Stimulated activated CD8-positive, alpha-beta memory T cell treated with anti-CD3 and anti-CD28 coated beads, Interleukin-12 subunit alpha, Interleukin-12 subunit beta, amount 100 ng/mL, for 24 hours (primary cell): Measurements from ENCODE around the gene MOGAT2.
"Not testable (repeated sequence)": the region's sequence is repeated elsewhere in the genome, so short reads cannot be mapped to it uniquely, and the experiment has no call there.

Source experiments
- DNase-seq: peaks from one replicate; pipeline ENCODE4 v3.0.0-alpha.2; 2020; ENCODE audit errors: extremely low read depth

The MOGAT2 gene

DNA sequence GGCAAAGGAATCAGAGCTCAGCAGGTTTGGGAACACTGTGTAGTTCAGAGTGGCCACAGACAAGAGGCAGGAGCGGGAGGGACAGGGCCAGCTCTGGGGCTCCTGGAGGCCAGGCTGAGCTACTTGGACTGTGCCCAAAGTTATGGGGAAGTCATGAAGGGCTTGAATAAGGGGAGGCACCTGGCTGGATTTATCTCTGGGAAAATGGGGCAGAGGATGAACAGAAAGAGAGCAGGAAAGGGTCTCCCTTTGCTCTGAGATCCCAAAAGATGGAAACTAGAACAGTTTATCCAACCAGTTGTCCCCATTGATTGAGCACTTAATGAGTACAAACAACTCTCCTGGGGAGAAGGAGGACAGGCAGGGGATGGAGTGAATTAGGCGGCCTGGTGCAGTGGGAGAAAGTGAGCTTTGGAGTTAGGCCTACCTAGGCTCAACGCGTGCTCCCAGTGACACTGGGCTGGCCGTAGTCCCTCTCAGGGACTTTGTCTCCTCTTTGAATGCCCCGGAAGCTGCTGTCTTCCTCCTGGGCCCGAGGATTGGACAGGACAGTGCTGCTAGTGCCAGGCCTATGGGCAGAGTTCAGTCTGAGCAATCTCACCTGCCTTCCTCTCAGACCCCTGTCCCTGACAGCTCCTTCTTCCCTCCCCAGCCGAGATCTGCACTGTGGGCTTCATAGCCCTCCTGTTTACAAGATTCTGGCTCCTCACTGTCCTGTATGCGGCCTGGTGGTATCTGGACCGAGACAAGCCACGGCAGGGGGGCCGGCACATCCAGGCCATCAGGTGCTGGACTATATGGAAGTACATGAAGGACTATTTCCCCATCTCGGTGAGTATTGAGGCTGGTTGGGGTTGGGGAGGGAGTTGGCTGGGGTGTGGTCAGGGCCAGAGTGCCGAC, 2.0 kb downstream of the MOGAT2 start:
- no peak for DNase-seq

- DNase-seq: no peak
Observed at GRCh38 chr11:75720639-75721038, 3.0 kb downstream of the MOGAT2 start.

DNA sequence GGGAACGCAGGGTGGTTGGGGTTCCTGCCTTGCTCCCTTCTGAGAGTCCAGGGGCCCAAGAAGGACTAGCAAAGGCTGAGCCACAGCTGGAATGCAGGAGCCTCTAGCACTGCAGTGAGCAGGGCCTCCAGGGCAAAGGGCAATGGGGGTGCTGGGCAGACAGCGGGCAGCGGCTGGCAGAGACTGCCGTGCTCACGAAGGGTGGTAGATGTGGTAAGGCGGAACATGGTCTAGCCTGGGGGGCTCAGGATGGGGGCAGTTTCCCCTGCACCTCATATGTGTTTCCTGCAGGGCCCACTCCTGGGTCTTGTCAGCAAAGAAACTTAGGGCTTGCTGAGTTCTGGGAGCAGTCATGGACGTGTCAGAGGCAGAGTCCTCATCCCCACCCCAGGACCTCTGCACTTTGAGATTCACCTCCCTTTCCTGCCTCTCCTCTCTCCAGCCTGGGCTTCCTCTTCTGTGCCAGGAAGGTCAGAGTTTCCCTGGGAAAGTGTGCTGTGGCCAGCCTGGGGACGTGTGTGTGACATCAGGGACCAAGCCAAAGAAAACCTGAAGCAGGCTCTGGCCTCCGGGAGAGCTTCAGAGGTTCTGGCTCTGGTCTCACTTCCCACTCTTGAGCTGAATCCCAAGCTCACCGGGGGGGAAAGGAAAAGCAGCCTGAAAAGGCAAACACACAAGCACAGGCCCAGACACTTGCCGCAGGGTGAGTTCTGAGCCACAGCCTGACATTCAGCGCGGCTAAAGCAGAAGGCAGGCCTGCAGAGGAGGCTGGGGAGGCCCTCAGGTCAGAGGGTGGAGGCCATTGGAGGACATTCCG, 4.4 kb downstream of the MOGAT2 start:
- DNase-seq: no peak

DNA sequence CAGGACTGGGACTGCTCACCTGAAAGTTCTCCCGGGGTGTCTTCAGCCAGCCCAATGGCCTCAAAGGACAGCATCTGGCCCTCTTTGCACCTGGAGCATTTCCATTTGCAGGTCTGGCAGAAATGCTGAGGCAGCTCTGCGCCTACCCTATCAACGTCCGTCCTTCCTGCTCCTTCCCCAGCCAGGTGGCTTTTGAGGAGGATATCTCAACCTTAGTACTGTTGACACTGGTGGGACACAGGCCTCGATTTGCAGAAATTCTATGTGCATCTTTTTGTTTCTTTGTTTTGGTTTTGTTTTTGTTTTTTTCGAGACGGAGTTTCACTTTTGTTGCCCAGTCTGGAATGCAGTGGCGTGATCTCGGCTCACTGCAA, 5.0 kb downstream of the MOGAT2 start:
- DNase-seq: no peak

GRCh38 chr11:75725547-75726320, 8.1 kb downstream of the MOGAT2 start:
- DNase-seq: no peak

- no peak for DNase-seq
Observed at GRCh38 chr11:75728992-75729391, 11.4 kb downstream of the MOGAT2 start.

DNA sequence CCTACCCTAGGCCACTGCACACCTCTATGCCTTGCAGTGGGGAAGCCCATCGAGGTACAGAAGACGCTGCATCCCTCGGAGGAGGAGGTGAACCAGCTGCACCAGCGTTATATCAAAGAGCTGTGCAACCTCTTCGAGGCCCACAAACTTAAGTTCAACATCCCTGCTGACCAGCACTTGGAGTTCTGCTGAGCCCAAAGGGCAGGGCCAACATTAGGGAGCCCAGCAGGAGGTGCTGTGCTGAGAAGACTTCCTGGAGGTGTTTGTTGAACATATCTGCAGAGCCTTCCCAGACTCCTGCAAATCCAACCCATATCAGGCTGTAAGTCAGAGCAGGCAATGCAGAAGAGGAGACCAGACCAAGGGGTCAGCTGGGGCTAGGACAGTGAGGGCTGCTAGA, 13.5 kb downstream of the MOGAT2 start:
- no peak for DNase-seq

- no peak for DNase-seq
Observed at GRCh38 chr11:75733071-75733430, 15.4 kb downstream of the MOGAT2 start.

- no peak for DNase-seq
Observed at GRCh38 chr11:75733431-75734107, 15.9 kb downstream of the MOGAT2 start.

DNA sequence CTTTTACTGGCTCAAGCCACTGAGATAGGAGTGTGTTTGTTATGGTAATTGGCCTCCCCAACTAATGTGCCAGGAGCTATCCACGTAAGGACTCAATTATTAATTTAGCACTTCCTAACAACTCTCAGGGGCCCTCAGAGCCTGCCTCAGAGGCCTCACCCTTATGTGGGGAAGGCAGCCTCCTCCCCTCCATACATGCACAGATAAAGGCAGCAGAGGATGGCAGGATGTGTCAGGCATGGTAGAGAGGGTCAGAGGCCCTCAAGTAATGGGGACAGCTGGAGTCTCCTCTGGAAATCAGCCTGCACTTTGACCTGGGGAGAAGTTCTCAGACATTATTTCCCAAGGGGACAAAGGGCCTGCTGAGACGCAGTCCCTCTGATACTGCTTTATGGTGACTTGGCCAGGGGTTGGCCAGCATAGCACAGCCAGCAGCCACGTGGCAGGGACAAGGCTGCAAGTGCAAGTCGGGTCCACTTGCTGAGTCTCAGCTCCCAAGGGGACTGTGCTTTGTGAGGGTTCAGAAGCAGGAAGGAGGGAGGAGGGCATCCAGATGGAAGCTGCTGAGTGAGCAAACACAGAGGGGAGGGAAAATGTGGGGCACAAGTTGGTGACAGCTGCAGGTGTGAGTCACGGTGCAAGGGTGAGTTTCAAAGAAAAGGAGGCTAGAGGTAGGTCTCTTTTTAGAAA, 17.0 kb downstream of the MOGAT2 start:
- DNase-seq: no peak

GRCh38 chr11:75735181-75735845, 17.7 kb downstream of the MOGAT2 start:
- no peak for DNase-seq

DNA sequence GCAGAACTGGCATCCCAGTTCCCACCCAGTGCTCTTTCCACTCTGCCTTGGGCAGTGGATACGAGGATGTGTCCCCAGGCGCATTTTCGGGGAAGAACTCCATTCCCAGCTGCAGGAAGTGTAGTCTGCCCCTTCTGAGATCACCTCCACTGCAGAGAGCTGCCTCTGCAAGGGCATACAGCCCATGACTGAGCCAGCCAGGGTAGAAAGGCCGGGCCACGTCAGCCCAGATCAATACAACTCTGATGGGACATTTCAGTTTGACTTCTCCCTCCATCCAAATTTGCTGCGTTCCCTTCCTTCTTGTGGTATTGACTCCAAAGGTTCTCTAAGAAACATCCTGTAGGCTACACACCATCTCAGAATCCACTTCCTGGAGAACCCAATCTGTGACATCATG, 19.7 kb downstream of the MOGAT2 start:
- DNase-seq: no peak

GRCh38 chr11:75740681-75741080, 23.0 kb downstream of the MOGAT2 start:
- no peak for DNase-seq

DNA sequence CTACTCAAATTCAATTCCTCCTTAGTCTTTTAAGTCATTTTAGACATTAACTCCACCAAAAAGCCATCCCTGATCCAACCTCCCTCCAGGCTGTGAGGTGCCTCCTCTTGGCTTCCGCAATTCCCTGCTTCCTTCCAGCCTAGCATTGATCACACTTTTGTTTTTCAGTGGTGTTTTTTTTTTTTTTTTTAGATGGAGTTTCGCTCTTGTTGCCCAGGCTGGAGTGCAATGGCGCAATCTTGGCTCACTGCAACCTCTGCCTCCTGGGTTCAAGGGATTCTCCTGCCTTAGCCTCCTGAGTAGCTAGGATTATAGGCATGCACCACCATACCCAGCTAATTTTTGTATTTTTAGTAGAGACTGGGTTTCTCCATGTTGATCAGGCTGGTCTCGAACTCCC, 25.5 kb downstream of the MOGAT2 start:
- DNase-seq: not testable (repeated sequence)

- DNase-seq: no peak
Observed at GRCh38 chr11:75743711-75744563, 26.3 kb downstream of the MOGAT2 start.

GRCh38 chr11:75745807-75746206, 28.2 kb downstream of the MOGAT2 start:
- no peak for DNase-seq

- not testable (repeated sequence) for DNase-seq
Observed at GRCh38 chr11:75748729-75749273, 31.2 kb downstream of the MOGAT2 start.

DNA sequence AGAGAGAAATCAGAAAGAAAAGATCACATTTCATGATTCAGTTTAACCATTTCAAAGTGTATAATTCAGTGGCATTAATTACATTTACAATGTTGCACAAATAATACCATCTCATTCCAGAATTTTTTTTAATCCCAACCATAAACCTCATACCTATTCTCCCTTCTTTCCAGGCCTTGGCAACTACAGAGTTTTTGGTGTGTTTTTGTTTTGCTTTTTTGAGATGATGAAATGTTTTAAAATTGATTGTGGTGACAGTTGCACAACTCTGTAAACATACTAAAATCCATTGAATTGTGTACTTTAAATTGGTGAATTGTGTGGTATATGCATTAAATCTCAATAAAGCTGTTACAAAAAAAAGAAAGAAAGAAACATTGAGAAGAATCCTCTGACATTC, 37.3 kb downstream of the MOGAT2 start:
- not testable (repeated sequence) for DNase-seq

DNA sequence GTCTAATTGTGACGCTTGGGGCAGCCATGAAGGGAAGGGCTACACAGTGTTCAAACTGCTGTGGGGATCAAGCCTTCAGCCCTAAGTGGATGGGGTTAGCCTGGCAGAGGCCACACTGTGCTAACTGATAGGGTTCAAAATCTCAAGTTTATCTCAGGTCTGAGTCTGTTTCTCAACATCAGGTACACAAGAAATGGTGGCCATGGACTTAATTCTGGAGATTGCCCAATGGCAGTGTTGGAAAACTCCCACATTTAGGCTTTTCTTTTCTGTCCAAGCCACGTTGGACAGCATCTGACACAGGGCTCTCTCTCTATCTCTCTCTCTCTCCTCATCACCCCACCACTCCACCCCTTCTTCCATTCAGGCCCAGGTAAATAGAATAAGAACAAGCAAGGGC, 40.0 kb downstream of the MOGAT2 start:
- DNase-seq: no peak
